Panc1 (cell line): Measurements from ENCODE around the gene OAS2. TPM values are rescaled to one million over a fixed set of nuclear protein-coding genes. Genes with fewer than 3 reads are reported as not detected.

Experiments used
- ATAC-seq: fragments of 200-7000 bp; cut with Tn5 transposase; 2 replicates; pipeline ENCODE4 v1.9.1; 2020; ENCODE audit warnings: mild to moderate bottlenecking, moderate library complexity
- BruUV-seq: library from RNA; stranded (reverse); fragments of 400-500 nt; replicated peaks from 2 replicates; lab custom pipeline; 2021; lab: Mats Ljungman, UMichigan
- CTCF ChIA-PET: fragments of 300-600 bp; sonication (Branson Sonifier 250); formaldehyde crosslinking; loops from one replicate; lab custom pipeline; 2022; ENCODE audit warnings: antibody characterized with exemption; lab: Charles Lee
- POLR2A ChIA-PET: fragments of 300-600 bp; sonication (Branson Sonifier 250); formaldehyde crosslinking; loops from one replicate; lab custom pipeline; 2022; ENCODE audit warnings: antibody characterized with exemption; lab: Charles Lee
- DNase-seq: peaks from one replicate; pipeline ENCODE4 v3.0.0-alpha.2; 2010; ENCODE audit warnings: low read depth, low spot score
- H3K27ac ChIP-seq: 2 replicates; pipeline ENCODE4 v1.5.1; 2011; ENCODE audit warnings: mild to moderate bottlenecking, low read length, inconsistent platforms
- H3K27me3 ChIP-seq: fragments of 200-500 bp; sonication (Bioruptor generic); 2 replicates; pipeline ENCODE4 v1.6.0; 2014; ENCODE audit warnings: low read length, inconsistent platforms; ENCODE audit not compliant: control insufficient read depth, insufficient read depth
- H3K36me3 ChIP-seq: fragments of 200-500 bp; sonication (Bioruptor generic); 2 replicates; pipeline ENCODE4 v1.5.1; 2014; ENCODE audit warnings: inconsistent platforms, mild to moderate bottlenecking, low read length, moderate library complexity; ENCODE audit not compliant: control insufficient read depth, insufficient read depth
- H3K4me1 ChIP-seq: 2 replicates; pipeline ENCODE4 v1.5.1; 2011; ENCODE audit warnings: inconsistent platforms, mild to moderate bottlenecking, low read length, moderate library complexity; ENCODE audit not compliant: control insufficient read depth, insufficient read depth
- H3K4me3 ChIP-seq, 2 experiments: 2 replicates each; pipeline ENCODE4 v1.5.1; 2011 to 2012; ENCODE audit warnings: low read depth in 2 of 2, low read length in 2 of 2, mild to moderate bottlenecking in 2 of 2, inconsistent platforms in 1 of 2, moderate library complexity in 1 of 2
- H3K9me3 ChIP-seq: fragments of 200-500 bp; sonication (Bioruptor generic); 2 replicates; pipeline ENCODE4 v1.5.1; 2014; ENCODE audit warnings: low read depth, mild to moderate bottlenecking, inconsistent platforms, low read length, moderate library complexity; ENCODE audit not compliant: control insufficient read depth, insufficient read depth
- CTCF ChIP-seq: fragments of 450-650 bp; IDR thresholded peaks from 2 replicates; pipeline ENCODE4 v1.5.1; 2017; ENCODE audit warnings: mild to moderate bottlenecking
- POLR2AphosphoS5 ChIP-seq: IDR thresholded peaks from 2 replicates; pipeline ENCODE4 v1.6.1; 2012; ENCODE audit warnings: mild to moderate bottlenecking, low read depth, low read length, moderate library complexity
- REST ChIP-seq, 2 experiments: IDR thresholded peaks; 2 replicates each; pipeline ENCODE4 v1.6.1; 2011 to 2012; ENCODE audit warnings: low read depth in 2 of 2, control low read depth in 1 of 2, low read length in 1 of 2, mild to moderate bottlenecking in 1 of 2, moderate library complexity in 1 of 2; ENCODE audit not compliant: insufficient read depth in 1 of 2
- SIN3A ChIP-seq: IDR thresholded peaks from 2 replicates; pipeline ENCODE4 v1.6.1; 2012; ENCODE audit warnings: low read depth, mild to moderate bottlenecking, low read length, moderate library complexity, borderline replicate concordance; ENCODE audit not compliant: insufficient read depth
- TCF7L2 ChIP-seq: IDR thresholded peaks from 2 replicates; pipeline ENCODE4 v1.6.1; 2011; ENCODE audit warnings: mild to moderate bottlenecking, low read depth, low read length, inconsistent platforms
- in situ Hi-C: cut with HindIII; loops from 2 replicates; pipeline ENCODE4 v1.10.0; 2016; ENCODE audit warnings: low sequenced_read_pairs, low pct_unique_long_range_greater_than_20kb
- intact Hi-C: fragments of 100-400 bp; cut with micrococcal nuclease; formaldehyde crosslinking; loops from one replicate; pipeline ENCODE4 v1.10.0; 2022; ENCODE audit not compliant: unreplicated experiment
- total RNA-seq: library from RNA; stranded (reverse); gene quantifications from one replicate; pipeline ENCODE4 v1.2.1, GENCODE V29; 2021; ENCODE audit not compliant: unreplicated experiment

OAS2 gene
- total RNA-seq, 1 experiment from 2014 or later = 2.7 TPM

- intact Hi-C loops (no loop called here), in situ Hi-C loops (no loop called here)
- no peak for DNase-seq
- H3K4me3 ChIP-seq = no peak overlapping the region
- no peak for TF ChIP-seq CTCF
- TF ChIP-seq TCF7L2 = no peak
- TF ChIP-seq REST (IDR thresholded peaks at IDR 0.05; ENCODE audit: insufficient read depth in 1 of 2, low read depth in 2 of 2, low read length in 1 of 2) = no peak
- TF ChIP-seq POLR2AphosphoS5 = no peak
- no peak for TF ChIP-seq SIN3A
- H3K9me3 ChIP-seq = no peaks in the 10 kb centered on the region
- no peaks in the 10 kb centered on the region for H3K4me1 ChIP-seq
- H3K27me3 ChIP-seq = peaks cover 3% of the 10 kb centered on the region; the same call in 1 of the 2 replicates
- ChIA-PET CTCF (no interaction called here), POLR2A (interaction anchor here (0.7 kb wide), 1 partner anchor 9 kb away, joined by 6 read pairs; no protein-coding TSS in a partner anchor)
- ATAC-seq = no peak
- H3K27ac ChIP-seq = no peak overlapping the region
- no TSS peak for BruUV-seq
- H3K36me3 ChIP-seq = no peaks in the 10 kb centered on the region
These were observed 63.2 kb downstream of the OAS2 start for GRCh38 chr12:113041560-113041959.

- BruUV-seq = no TSS peak
- H3K4me3 ChIP-seq = no peak overlapping the region
- H3K4me1 ChIP-seq = no peaks in the 10 kb centered on the region
- ChIA-PET POLR2A (no interaction called here), CTCF (no interaction called here)
- H3K9me3 ChIP-seq = no peaks in the 10 kb centered on the region
- intact Hi-C loops = no loop called here
- no peak for TF ChIP-seq SIN3A
- no peak for TF ChIP-seq CTCF
- no peak for TF ChIP-seq REST (IDR thresholded peaks at IDR 0.05; ENCODE audit: insufficient read depth in 1 of 2, low read depth in 2 of 2, low read length in 1 of 2)
- no peak for TF ChIP-seq POLR2AphosphoS5
- no peak for TF ChIP-seq TCF7L2
- no peak for DNase-seq
- H3K27me3 ChIP-seq = peaks cover 3% of the 10 kb centered on the region; the same call in 1 of the 2 replicates
- in situ Hi-C loops = no loop called here
- H3K36me3 ChIP-seq = no peaks in the 10 kb centered on the region
- H3K27ac ChIP-seq = no peak overlapping the region
- no peak for ATAC-seq
These were observed 64.9 kb downstream of the OAS2 start for GRCh38 chr12:113043240-113043639.
